Right atrium auricular region (tissue), 2 donors: ENCODE measurements around the gene TAPBPL. TPM values are rescaled to one million over a fixed set of nuclear protein-coding genes. Genes with fewer than 3 reads are reported as not detected.

Experiments
- DNase-seq: peaks from one replicate; pipeline ENCODE4 v3.0.0-alpha.2; 2019; ENCODE audit warnings: low spot score
- H3K27ac ChIP-seq, 2 donors: fragments of 200-600 bp; sonication (generic); 1 replicate in 1 of 2; 2 replicates in 1 of 2; pipeline ENCODE4 v1.5.1; 2016 to 2019
- H3K27me3 ChIP-seq, 2 donors: fragments of 200-600 bp; sonication (generic); one replicate each; pipeline versions ENCODE4 v1.5.1 to v1.6.0; 2017 to 2019
- H3K36me3 ChIP-seq: fragments of 200-600 bp; sonication (generic); one replicate; pipeline ENCODE4 v1.5.1; 2016
- H3K4me1 ChIP-seq, 2 donors: fragments of 200-600 bp; sonication (generic); one replicate each; pipeline versions ENCODE4 v1.5.1 to v1.6.0; 2017 to 2019
- H3K4me3 ChIP-seq, 2 donors: fragments of 200-600 bp; sonication (generic); 1 replicate in 1 of 2; 2 replicates in 1 of 2; pipeline ENCODE4 v1.5.1; 2017 to 2019; ENCODE audit warnings: mild to moderate bottlenecking in 1 of 2, moderate library complexity in 1 of 2
- H3K9me3 ChIP-seq, 2 donors: fragments of 200-600 bp; sonication (generic); one replicate each; pipeline ENCODE4 v1.5.1; 2019
- CTCF ChIP-seq, 2 donors: fragments of 200-600 bp; sonication (generic); IDR thresholded peaks; one replicate each; pipeline ENCODE4 v1.5.1; 2019; ENCODE audit warnings: antibody characterized with exemption in 2 of 2
- total RNA-seq, 2 donors: library from RNA; depleted of rRNA; stranded (reverse); fragments of >200 nt; gene quantifications; one replicate each; pipeline ENCODE4 v1.1.0, GENCODE V29; 2016

TAPBPL gene
- total RNA-seq, 2 donors from 2014 or later, result 14.5 to 16.9 TPM

- Histone ChIP-seq H3K4me1 (peaks cover 0 to 5% of the 10 kb centered on the region in 2 donors), H3K27ac (no peak overlapping the region), H3K27me3 (no peaks in the 10 kb centered on the region), H3K4me3 (no peak overlapping the region), H3K9me3 (no peaks in the 10 kb centered on the region), H3K36me3 (no peaks in the 10 kb centered on the region)
- no peak for TF ChIP-seq CTCF (IDR thresholded peaks at IDR 0.05)
- DNase-seq, result peak; percentile 42
These were observed 33.0 kb upstream of the TAPBPL start for GRCh38 chr12:6418796-6419195.

- H3K27ac ChIP-seq, result no peak overlapping the region
- H3K4me1 ChIP-seq, result peaks cover 0 to 8% of the 10 kb centered on the region in 2 donors
- no peak for TF ChIP-seq CTCF (IDR thresholded peaks at IDR 0.05)
- no peaks in the 10 kb centered on the region for H3K9me3 ChIP-seq
- H3K4me3 ChIP-seq, result no peak overlapping the region
- no peak for DNase-seq
- no peaks in the 10 kb centered on the region for H3K36me3 ChIP-seq
- no peaks in the 10 kb centered on the region for H3K27me3 ChIP-seq
These were observed 31.5 kb upstream of the TAPBPL start for GRCh38 chr12:6420364-6420763.

GRCh38 chr12:6423267-6424007 is 28.4 kb upstream of the TAPBPL start:
- no peaks in the 10 kb centered on the region for H3K36me3 ChIP-seq
- no peak overlapping the region for H3K27ac ChIP-seq
- H3K4me3 ChIP-seq, result no peak overlapping the region
- peak; percentile 78 to 96 for TF ChIP-seq CTCF (IDR thresholded peaks at IDR 0.05)
- peaks cover 0 to 8% of the 10 kb centered on the region in 2 donors for H3K4me1 ChIP-seq
- peak; percentile 94 for DNase-seq
- no peaks in the 10 kb centered on the region for H3K27me3 ChIP-seq
- H3K9me3 ChIP-seq, result no peaks in the 10 kb centered on the region

GRCh38 chr12:6424008-6424347 is 27.9 kb upstream of the TAPBPL start:
- Histone ChIP-seq H3K9me3 (no peaks in the 10 kb centered on the region), H3K27ac (no peak overlapping the region), H3K36me3 (no peaks in the 10 kb centered on the region), H3K4me1 (peaks cover 0 to 8% of the 10 kb centered on the region in 2 donors), H3K4me3 (no peak overlapping the region), H3K27me3 (no peaks in the 10 kb centered on the region)
- no peak for DNase-seq
- TF ChIP-seq CTCF (IDR thresholded peaks at IDR 0.05), result no peak

- Histone ChIP-seq H3K4me1 (peaks cover 0 to 9% of the 10 kb centered on the region in 2 donors), H3K9me3 (no peaks in the 10 kb centered on the region), H3K36me3 (no peaks in the 10 kb centered on the region), H3K27me3 (no peaks in the 10 kb centered on the region), H3K4me3 (no peak overlapping the region), H3K27ac (no peak overlapping the region)
- TF ChIP-seq CTCF (IDR thresholded peaks at IDR 0.05), result no peak
- no peak for DNase-seq
These were observed 27.0 kb upstream of the TAPBPL start for GRCh38 chr12:6424866-6425265.
